Lung (tissue), 12 donors: ENCODE data around the gene OR5D13. TPM values are rescaled to one million over a fixed set of nuclear protein-coding genes. Genes with fewer than 3 reads are reported as not detected.

Experiments used
- ATAC-seq: fragments of 200-7000 bp; cut with Tn5 transposase; one replicate; pipeline ENCODE4 v1.9.1; 2020; ENCODE audit warnings: moderate number of reproducible peaks; ENCODE audit not compliant: insufficient read depth, low FRiP score
- DNase-seq, 3 donors: peaks; one replicate each; pipeline ENCODE4 v3.0.0-alpha.2; 2013 to 2017
- H3K27ac ChIP-seq, 2 donors: one replicate each; pipeline ENCODE4 v1.5.1; 2013; ENCODE audit warnings: mild to moderate bottlenecking in 2 of 2, moderate library complexity in 2 of 2, control low read depth in 1 of 2, inconsistent platforms in 1 of 2, low read depth in 1 of 2, low read length in 1 of 2
- H3K27me3 ChIP-seq, 3 donors: one replicate each; pipeline ENCODE4 v1.5.1; 2013; ENCODE audit warnings: low read length in 2 of 3; ENCODE audit not compliant: control insufficient read depth in 3 of 3, insufficient read depth in 3 of 3
- H3K36me3 ChIP-seq, 4 donors: one replicate each; pipeline ENCODE4 v1.5.1; 2013; ENCODE audit warnings: low read length in 4 of 4, mild to moderate bottlenecking in 1 of 4, moderate library complexity in 1 of 4; ENCODE audit not compliant: control insufficient read depth in 4 of 4, insufficient read depth in 4 of 4
- H3K4me1 ChIP-seq, 5 donors: one replicate each; pipeline ENCODE4 v1.5.1; 2013; ENCODE audit warnings: low read length in 5 of 5, mild to moderate bottlenecking in 2 of 5, moderate library complexity in 1 of 5; ENCODE audit not compliant: control insufficient read depth in 5 of 5, insufficient read depth in 5 of 5
- H3K4me3 ChIP-seq: one replicate; pipeline ENCODE4 v1.5.1; 2013; ENCODE audit warnings: mild to moderate bottlenecking, control low read depth, moderate library complexity
- H3K9ac ChIP-seq, 2 donors: one replicate each; pipeline ENCODE4 v1.5.1; 2013; ENCODE audit warnings: low read length in 2 of 2, control low read depth in 1 of 2; ENCODE audit not compliant: insufficient read depth in 1 of 2
- H3K9me3 ChIP-seq, 4 donors: one replicate each; pipeline ENCODE4 v1.5.1; 2013; ENCODE audit warnings: low read length in 3 of 4, mild to moderate bottlenecking in 1 of 4, moderate library complexity in 1 of 4; ENCODE audit not compliant: control insufficient read depth in 4 of 4, insufficient read depth in 3 of 4
- WGBS, 2 donors: extraction: QIAGEN DNeasy Blood & Tissue Kit; methylation state at CpG; one replicate each; pipeline ENCODE4 v1.1.7; 2013; 5-methylcytosine and 5-hydroxymethylcytosine counted together
- polyA plus RNA-seq, 2 donors: library from polyadenylated mRNA; stranded (reverse); fragments of 200-250 nt; gene quantifications; one replicate each; pipeline ENCODE4 v1.2.1, GENCODE V29; 2013
- total RNA-seq, 2 donors: library from RNA; depleted of rRNA in 1 of 2; stranded (reverse); fragments of >200 nt in 1 of 2; gene quantifications; one replicate each; pipeline ENCODE4 v1.2.1, GENCODE V29; 2014 to 2021
- TF ChIP-seq, protein P1 (sequence below): IDR thresholded peaks from 2 replicates; pipeline ENCODE4 v1.5.1; 2012; ENCODE audit warnings: mild to moderate bottlenecking; ENCODE audit errors: control extremely low read depth, extremely low read depth
- donor health status: control.
- donor health status: control.
- donor health status: Bipolar disorder and iron deficiency.
- donor health status: healthy.
- donor health status: DM: yes; HTN: yes; CAD: no.

Gene OR5D13
- total and polyA plus RNA-seq, 4 donors: not detected

DNA sequence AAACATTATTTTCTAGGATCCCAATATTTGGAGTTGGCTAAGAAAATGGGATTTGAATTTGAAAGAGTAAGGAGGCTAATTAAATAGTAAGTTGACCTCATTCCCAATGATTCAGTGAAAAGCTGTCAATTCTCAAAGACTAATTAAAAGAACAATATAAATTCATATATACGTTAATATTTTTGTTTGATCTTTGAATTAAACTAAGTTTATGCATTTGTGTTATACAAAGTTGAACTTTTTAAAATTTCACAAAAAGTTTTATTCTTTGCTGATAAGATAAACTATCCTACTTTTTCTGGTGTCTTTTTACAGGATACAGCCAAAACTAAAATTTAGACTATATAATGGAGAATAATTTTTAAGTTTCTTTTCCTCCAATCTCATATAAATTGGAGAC, 37.8 kb downstream of the OR5D13 start, which contains the start of gene OR5L1:
OR5L1 (plus strand) TSS at position 301 of the 400 bp plus-strand sequence. CDS start 100 bp downstream, outside the sequence.
- H3K9me3 ChIP-seq: peaks cover 0 to 11% (median 5%) of the 10 kb centered on the region in 4 donors
- no peaks in the 10 kb centered on the region for H3K36me3 ChIP-seq
- no peaks in the 10 kb centered on the region for H3K4me1 ChIP-seq
- DNase-seq (no peak), ATAC-seq (no peak)
- H3K27ac ChIP-seq: no peak within 1 kb of the TSS
- WGBS, 2 donors: 88 to 93% methylated on average over 1 of the region's 1 CpG
- TF ChIP-seq, protein P1, sequence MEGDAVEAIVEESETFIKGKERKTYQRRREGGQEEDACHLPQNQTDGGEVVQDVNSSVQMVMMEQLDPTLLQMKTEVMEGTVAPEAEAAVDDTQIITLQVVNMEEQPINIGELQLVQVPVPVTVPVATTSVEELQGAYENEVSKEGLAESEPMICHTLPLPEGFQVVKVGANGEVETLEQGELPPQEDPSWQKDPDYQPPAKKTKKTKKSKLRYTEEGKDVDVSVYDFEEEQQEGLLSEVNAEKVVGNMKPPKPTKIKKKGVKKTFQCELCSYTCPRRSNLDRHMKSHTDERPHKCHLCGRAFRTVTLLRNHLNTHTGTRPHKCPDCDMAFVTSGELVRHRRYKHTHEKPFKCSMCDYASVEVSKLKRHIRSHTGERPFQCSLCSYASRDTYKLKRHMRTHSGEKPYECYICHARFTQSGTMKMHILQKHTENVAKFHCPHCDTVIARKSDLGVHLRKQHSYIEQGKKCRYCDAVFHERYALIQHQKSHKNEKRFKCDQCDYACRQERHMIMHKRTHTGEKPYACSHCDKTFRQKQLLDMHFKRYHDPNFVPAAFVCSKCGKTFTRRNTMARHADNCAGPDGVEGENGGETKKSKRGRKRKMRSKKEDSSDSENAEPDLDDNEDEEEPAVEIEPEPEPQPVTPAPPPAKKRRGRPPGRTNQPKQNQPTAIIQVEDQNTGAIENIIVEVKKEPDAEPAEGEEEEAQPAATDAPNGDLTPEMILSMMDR: no peak
- H3K4me3 ChIP-seq: no peak within 1 kb of the TSS
- no peak within 1 kb of the TSS for H3K9ac ChIP-seq
- no peaks in the 10 kb centered on the region for H3K27me3 ChIP-seq

GRCh38 chr11:55819330-55819729, 46.1 kb downstream of the OR5D13 start, which contains the start of gene OR5D18:
Gene OR5D18, plus strand, starts transcription at chr11:55819630. Its CDS starts 0 bp downstream, at chr11:55819630.
- no peak within 1 kb of the TSS for H3K27ac ChIP-seq
- no peak within 1 kb of the TSS for H3K9ac ChIP-seq
- TF ChIP-seq, protein P1: no peak
- H3K4me1 ChIP-seq: no peaks in the 10 kb centered on the region
- ATAC-seq (no peak), DNase-seq (no peak)
- no peaks in the 10 kb centered on the region for H3K27me3 ChIP-seq
- H3K4me3 ChIP-seq: no peak within 1 kb of the TSS
- peaks cover 0 to 11% (median 0%) of the 10 kb centered on the region in 4 donors for H3K9me3 ChIP-seq
- 85 to 86% methylated on average over 5 of the region's 5 CpGs for WGBS, 2 donors
- H3K36me3 ChIP-seq: no peaks in the 10 kb centered on the region

Other genes with a start within 250 kb of the OR5D13 start
- gene OR4C15, start 219.0 kb upstream of the OR5D13 start, total RNA-seq: not detected
- not detected for gene OR4C15, start 219.0 kb upstream of the OR5D13 start, polyA plus RNA-seq
- not detected for gene OR4C16, start 201.3 kb upstream of the OR5D13 start, total RNA-seq
- not detected for gene OR4C16, start 201.3 kb upstream of the OR5D13 start, polyA plus RNA-seq
- not detected for gene OR4C11, start 165.8 kb upstream of the OR5D13 start, total RNA-seq
- gene OR4C11, start 165.8 kb upstream of the OR5D13 start, polyA plus RNA-seq: not detected
- not detected for gene OR4P4, start 138.3 kb upstream of the OR5D13 start, total RNA-seq
- gene OR4P4, start 138.3 kb upstream of the OR5D13 start, polyA plus RNA-seq: not detected
- not detected for gene OR4S2, start 125.1 kb upstream of the OR5D13 start, total RNA-seq
- not detected for gene OR4S2, start 125.1 kb upstream of the OR5D13 start, polyA plus RNA-seq
- not detected for gene OR4C6, start 111.2 kb upstream of the OR5D13 start, total RNA-seq
- not detected for gene OR4C6, start 111.2 kb upstream of the OR5D13 start, polyA plus RNA-seq
- not detected for gene OR5D14, start 22.1 kb downstream of the OR5D13 start, total RNA-seq
- gene OR5D14, start 22.1 kb downstream of the OR5D13 start, polyA plus RNA-seq: not detected
- gene OR5L1, start 37.9 kb downstream of the OR5D13 start, total RNA-seq: not detected
- not detected for gene OR5L1, start 37.9 kb downstream of the OR5D13 start, polyA plus RNA-seq
- gene OR5D18, start 46.2 kb downstream of the OR5D13 start, total RNA-seq: not detected
- gene OR5D18, start 46.2 kb downstream of the OR5D13 start, polyA plus RNA-seq: not detected
- not detected for gene OR5L2, start 53.8 kb downstream of the OR5D13 start, total RNA-seq
- not detected for gene OR5L2, start 53.8 kb downstream of the OR5D13 start, polyA plus RNA-seq
- gene OR5D16, start 65.3 kb downstream of the OR5D13 start, total RNA-seq: not detected
- not detected for gene OR5D16, start 65.3 kb downstream of the OR5D13 start, polyA plus RNA-seq
- gene TRIM51, start 109.9 kb downstream of the OR5D13 start, total RNA-seq: not detected
- gene TRIM51, start 109.9 kb downstream of the OR5D13 start, polyA plus RNA-seq: not detected
- not detected for gene OR5W2, start 141.1 kb downstream of the OR5D13 start, total RNA-seq
- gene OR5W2, start 141.1 kb downstream of the OR5D13 start, polyA plus RNA-seq: not detected
- not detected for gene OR5I1, start 163.0 kb downstream of the OR5D13 start, total RNA-seq
- gene OR5I1, start 163.0 kb downstream of the OR5D13 start, polyA plus RNA-seq: not detected
- not detected for gene OR10AG1, start 196.5 kb downstream of the OR5D13 start, total RNA-seq
- gene OR10AG1, start 196.5 kb downstream of the OR5D13 start, polyA plus RNA-seq: not detected
- not detected for gene OR5F1, start 221.2 kb downstream of the OR5D13 start, total RNA-seq
- gene OR5F1, start 221.2 kb downstream of the OR5D13 start, polyA plus RNA-seq: not detected